ENCODE data around the gene FMNL1.
A peak's percentile ranks its signal among the peaks of the same experiment; 100 is the strongest.
"Not testable (repeated sequence)": the region's sequence is repeated elsewhere in the genome, so short reads cannot be mapped to it uniquely, and the experiment has no call there.

The FMNL1 gene

DNA sequence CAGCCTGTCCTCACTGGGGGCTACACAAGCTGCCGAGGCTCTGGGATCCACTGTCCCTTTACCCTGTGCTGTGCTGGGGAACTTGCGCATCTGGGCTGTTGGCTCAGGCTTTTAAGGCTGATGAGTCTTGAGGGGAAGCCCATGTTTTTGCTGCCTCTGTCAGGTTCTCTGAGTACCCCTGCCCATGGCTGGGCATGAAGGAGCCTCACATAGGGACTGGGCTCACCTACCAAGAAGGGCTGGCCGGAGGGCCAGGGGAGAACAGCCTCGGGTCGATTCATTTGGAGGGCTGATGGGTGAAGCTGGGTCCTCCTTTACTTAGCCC lies 14.6 kb downstream of the FMNL1 start:
- DNase-seq = no peak

DNA sequence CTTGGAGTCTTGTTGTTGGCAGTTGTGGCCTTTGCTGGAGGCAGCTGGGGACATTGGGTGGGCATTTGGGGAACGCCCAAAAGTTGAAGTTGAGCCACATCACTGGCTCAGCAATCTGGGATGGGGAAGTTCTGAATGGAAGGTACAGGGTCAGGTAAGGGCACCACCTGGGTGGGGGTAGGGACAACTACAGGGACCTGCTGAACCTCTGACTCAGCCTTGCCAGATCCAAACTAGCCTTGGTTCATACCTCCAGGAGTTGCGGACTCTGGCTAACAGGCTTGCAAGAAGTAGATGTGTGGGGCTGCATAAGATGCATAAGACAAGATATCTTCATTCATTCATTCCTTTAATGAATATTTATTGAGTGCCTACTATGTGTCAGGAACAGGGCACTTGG lies 16.0 kb downstream of the FMNL1 start:
- DNase-seq = no peak

DNA sequence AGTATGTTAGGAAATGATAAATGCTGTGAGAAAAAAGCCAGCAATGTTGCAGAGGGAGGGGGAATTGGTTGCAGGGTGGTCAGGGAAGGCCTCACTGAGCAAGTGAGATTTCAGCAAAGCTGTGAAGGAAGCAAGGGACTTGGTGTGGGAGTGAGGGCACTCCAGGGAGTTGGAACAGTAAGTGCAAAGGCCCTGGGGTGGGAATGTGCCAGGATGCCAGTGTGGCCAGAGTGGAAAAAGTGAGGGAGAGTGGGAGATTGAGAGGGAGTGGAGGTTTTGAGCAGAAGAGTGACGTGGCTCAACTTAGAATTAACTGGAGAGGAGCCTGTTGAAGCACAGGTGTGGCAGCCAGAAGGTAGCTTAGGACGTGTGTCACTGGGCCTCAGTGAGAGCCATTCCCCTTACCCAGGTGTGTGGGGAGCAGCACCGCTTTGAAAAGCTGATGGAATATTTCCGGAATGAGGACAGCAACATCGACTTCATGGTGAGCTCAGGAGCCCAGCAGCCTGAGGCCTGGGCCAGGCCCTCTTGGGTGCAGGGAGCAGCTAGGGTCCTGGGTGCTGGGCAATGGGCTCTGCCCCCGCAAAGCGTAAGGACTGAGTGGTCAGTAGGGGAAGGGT lies 16.6 kb downstream of the FMNL1 start:
- DNase-seq = no peak

DNA sequence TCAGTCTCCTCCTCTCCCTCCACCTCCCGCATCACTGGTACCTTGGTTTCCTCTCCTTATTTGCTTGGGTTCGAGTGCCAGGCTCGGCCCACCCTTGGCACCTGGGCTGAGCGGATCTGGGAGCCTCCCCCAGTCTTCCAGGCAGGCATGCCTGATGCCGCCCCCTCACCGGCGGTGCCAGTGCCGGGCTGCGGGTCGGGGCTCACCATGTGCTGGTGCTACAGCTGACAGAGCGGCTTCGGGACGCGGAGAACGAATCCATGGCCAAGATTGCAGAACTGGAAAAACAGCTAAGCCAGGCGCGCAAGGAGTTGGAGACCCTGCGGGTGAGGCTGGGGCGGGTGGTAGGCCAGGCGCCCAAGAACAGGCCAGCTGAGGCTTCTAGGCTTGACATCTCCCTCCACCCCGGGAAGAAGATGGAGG lies 19.2 kb downstream of the FMNL1 start:
- DNase-seq = no peak

DNA sequence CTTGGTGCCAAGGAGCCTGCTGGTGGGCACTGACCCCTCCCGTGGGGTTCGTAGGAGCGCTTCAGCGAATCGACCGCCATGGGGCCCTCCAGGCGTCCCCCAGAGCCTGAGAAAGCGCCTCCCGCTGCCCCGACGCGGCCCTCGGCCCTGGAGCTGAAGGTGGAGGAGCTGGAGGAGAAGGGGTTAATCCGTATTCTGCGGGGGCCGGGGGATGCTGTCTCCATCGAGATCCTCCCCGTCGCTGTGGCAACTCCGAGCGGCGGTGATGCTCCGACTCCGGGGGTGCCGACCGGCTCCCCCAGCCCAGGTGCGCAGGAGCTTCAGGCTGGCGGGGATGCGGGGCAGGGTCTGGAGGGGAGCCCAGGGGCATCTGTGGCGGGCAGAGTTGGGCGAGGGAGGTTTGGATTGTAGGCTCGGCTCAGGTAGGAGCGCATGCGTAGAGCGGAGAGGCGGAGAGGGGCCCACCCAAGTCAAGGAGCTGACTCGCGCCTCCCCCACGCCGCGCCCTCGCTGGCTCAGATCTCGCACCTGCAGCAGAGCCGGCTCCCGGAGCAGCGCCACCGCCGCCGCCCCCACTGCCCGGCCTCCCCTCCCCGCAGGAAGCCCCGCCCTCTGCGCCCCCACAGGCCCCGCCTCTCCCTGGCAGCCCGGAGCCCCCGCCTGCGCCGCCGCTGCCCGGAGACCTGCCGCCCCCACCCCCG lies 19.8 kb downstream of the FMNL1 start:
- DNase-seq = no peak

DNA sequence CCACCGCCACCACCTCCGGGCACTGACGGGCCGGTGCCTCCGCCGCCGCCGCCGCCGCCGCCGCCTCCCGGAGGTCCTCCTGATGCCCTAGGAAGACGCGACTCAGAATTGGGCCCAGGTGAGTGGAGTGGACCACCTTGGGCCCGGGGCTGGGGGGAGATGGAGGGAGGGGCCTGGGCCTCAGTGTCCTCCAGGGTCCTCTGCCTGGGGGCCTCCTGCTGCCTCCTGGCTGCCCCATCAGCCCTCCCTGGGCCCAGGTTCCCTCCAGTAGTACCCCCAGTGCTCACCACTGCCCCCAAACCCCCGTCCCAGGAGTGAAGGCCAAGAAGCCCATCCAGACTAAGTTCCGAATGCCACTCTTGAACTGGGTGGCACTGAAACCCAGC lies 20.3 kb downstream of the FMNL1 start:
- no peak for DNase-seq

DNA sequence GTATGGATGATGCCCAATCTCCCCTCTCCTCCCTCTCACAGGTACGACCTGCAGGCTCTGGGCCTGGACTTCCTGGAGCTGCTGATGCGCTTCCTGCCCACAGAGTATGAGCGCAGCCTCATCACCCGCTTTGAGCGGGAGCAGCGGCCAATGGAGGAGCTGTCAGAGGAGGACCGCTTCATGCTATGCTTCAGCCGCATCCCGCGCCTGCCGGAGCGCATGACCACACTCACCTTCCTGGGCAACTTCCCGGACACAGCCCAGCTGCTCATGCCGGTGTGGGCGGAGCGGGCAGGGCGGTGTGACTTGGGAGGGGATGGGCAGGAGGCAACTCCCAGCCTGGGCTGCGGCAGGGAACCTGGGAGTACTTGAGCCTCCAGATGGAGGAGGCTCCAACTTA lies 22.1 kb downstream of the FMNL1 start:
- no peak for DNase-seq

DNA sequence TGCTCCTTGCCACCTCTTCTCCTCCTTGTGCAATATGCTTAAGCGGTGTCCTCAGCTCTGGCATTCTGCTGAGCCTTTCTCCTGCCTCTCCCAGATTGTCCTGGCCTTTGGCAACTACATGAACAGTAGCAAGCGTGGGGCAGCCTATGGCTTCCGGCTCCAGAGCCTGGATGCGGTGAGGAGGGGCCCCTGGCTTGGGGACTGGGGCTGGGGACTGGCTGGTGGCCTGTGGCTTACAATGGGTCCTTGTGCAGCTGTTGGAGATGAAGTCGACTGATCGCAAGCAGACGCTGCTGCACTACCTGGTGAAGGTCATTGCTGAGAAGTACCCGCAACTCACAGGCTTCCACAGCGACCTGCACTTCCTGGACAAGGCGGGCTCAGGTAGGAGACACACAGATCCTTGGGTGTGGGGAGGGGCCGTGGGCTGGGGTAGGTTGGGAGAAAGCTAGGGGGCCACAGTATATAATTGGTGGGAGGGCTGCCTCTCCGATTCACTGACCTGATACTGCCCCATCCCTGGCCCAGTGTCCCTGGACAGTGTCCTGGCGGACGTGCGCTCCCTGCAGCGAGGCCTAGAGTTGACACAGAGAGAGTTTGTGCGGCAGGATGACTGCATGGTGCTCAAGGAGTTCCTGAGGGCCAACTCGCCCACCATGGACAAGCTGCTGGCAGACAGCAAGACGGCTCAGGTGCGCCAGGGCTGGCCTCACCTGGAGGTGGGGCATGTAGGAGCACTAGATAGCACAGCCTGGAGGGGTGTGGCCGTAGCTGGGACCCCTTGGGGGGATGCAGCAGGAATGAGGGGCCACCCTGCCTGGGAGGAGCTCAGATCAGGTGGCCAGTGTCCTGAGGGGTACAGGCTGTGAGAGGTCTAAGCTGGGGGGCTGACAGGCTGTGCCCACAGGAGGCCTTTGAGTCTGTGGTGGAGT lies 23.3 kb downstream of the FMNL1 start:
- no peak for DNase-seq

DNA sequence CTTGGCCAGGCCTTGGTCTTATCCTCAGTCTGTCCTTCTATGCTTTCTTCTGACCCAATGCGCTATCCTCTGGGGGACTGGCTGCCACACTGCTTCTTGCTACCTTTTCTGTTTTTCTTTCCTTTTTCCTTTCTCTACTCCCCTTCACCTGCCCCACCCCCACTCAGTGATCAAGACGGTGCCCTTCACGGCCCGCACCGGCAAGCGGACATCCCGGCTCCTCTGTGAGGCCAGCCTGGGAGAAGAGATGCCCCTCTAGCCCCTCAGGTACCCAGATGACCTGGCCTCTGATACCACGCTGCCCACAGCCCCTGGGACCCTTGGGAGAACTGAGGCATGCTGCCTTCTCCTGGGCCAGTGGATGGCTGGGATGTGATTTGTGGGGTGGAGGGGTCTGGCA lies 24.7 kb downstream of the FMNL1 start:
- no peak for DNase-seq

DNA sequence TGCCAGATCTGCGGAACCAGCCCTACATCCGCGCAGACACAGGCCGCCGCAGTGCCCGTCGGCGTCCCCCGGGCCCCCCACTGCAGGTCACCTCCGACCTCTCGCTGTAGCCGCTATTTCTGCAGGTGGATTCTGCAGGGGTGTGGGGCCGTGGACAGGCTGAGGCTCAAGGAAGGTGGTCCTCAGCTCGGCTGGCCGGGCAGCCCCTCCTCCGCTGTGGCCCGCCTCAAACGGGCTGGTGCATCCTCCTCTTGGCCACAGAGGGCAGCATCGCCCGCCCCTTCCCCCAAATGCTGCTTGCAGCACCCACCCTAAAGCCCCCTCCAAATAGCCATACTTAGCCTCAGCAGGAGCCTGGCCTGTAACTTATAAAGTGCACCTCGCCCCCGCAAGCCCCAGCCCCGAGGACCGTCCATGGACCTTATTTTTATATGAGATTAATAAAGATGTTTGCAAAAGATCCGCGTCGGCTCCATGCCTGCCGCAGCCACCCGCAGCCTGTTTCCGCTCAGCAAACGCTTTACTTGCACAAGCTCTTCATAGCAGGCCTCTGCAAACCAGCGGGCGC lies 25.3 kb downstream of the FMNL1 start:
- no peak for DNase-seq

DNA sequence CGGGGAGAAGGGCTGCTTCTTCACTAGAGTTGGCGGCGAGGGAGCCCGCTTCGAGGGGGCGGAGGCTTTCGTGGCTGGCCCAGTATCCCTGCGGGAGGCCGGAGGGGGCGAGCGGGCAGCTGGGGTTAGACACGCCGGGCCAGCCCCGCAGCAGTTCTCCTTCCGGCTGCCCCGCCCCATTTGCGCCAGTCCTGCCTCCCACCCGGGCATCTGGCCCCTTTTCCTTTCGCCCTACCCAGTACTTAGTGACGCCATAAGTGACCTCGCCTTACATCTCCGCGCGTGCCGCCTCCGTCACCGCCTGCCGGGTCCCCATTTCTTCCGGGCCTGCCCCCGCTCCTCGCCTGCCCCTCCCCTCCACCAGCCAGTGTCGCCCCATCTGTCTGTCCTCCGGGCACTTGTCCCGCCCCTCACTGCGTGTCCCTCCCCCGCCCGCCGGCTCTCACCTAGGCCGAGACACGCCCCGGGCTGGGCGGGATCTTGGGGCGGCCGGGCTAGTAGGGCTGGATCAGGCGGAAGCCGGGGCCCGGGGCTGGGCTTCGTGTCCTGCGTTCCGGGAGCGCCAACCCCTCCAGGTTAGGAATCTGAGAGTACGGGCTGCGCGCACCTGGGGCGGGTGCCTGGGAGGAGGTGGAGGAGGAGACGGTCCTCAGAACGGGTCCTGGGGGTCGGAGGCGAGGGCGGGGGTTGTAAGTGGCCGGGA lies 25.9 kb downstream of the FMNL1 start:
- DNase-seq = peak; percentile 89

DNA sequence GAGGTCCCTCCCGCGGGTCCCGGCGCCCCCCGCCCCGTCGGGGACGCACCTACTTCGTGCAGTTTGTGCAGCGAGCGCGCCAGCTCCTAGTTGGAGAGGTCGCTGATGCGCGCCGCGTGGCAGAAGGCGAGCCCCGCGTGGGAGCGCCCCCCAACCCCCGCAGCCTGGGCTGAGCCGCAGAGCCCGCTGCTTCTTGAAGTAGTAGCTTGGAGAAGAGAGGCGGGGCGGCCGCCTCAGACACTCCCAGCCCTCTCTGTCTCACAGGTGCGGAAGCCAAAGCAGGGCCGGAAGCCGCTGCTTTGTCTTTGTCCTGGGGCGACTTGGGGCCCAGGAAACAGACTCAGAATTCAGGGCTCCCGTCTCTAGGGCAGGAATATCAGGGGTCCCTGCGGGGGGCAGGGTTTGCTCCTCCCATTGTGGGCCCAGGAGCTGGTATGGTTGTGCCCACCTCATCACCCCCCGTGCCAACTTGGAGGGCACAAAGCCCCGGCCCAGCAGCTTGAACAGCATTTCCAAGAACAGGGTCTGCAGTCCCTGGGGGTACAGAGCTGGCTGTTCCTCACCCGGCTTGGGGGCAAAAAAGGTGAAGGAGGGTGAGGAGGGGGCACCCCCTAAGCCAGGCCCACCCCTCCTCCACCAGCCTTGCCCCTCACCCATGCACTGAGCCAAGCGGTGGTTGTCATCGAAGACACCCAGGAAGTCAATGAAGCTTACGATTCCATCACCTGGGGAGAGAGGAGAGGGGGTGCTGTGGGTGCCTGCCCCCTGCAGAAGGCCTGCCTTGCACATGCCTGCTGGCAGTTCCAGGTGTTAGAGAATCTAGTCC lies 26.7 kb downstream of the FMNL1 start:
- DNase-seq = peak; percentile 70

DNA sequence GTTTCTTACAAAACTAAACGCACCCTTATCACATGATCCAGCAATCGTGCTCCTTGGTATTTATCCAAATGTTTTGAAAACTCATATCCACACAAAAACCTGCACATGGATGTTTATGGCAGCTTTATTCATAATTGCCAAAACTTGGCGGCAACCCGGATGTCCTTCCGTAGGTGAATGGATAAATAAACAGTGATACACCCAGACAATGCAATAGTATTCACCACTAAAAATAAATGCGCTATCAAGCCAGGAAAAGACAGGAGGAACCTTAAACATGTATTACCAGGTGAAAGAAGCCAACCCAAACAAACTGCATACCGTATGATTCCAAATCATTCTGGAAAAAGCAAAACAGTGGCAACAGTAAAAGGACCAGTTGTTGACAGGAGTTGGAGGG lies 30.2 kb downstream of the FMNL1 start:
- no peak for DNase-seq

DNA sequence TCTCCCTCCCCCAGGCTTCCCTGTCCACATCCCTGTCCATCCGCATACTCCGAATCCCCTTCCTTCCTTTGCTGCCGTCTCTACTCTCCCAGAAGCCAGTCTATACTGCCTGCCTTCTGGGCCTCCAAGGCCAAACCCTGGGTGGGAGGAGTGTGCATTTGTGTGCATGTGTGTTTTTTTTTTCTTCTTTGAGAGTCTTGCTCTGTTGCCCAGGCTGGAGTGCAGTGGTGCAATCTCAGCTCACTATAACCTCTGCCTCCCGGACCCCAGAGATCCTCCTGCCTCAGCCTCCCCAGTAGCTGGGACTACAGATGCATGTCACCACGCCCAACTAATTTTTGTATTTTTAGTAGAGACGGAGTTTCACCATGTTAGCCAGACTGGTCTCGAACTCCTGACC lies 31.6 kb downstream of the FMNL1 start:
- DNase-seq = not testable (repeated sequence)

DNA sequence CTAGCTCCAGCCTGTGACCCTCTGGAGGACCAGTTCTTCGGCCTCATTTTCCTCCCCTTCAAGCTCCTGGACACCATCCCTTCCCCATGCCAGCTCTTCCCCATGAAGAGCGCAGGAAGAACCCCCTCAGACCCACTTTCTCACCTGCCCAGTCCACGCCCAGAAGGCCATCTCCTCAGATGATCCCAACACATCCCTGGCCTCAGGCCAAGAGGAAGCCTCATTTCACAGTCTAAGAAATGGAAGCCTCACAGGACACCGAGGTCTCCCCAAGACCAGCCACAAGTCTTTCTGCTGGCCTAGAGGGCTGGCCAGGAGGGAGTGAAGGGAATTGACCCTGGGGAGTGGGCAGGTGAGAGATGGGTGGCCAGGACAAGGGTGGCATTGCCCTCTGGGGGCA lies 32.2 kb downstream of the FMNL1 start:
- DNase-seq = no peak

DNA sequence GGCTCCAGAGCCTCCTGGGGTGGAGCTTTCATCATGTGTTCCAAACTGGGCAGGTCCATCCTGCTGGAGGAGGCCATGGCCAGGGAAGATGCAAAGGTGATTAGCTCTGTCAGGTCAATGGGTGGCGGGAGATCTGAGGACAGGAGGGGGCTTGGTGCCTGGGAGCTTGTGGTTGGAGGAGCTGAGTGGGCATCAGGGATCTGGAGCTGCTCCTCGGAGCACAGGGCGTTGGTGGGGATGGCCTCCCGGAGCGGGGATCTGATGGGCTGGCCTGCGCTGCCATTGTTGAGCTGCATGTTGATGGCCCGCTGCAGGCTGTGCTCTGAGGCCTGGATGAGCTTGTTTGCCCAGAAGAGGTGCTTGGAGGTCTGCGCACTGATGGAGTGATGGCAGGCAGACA lies 33.7 kb downstream of the FMNL1 start:
- no peak for DNase-seq

DNA sequence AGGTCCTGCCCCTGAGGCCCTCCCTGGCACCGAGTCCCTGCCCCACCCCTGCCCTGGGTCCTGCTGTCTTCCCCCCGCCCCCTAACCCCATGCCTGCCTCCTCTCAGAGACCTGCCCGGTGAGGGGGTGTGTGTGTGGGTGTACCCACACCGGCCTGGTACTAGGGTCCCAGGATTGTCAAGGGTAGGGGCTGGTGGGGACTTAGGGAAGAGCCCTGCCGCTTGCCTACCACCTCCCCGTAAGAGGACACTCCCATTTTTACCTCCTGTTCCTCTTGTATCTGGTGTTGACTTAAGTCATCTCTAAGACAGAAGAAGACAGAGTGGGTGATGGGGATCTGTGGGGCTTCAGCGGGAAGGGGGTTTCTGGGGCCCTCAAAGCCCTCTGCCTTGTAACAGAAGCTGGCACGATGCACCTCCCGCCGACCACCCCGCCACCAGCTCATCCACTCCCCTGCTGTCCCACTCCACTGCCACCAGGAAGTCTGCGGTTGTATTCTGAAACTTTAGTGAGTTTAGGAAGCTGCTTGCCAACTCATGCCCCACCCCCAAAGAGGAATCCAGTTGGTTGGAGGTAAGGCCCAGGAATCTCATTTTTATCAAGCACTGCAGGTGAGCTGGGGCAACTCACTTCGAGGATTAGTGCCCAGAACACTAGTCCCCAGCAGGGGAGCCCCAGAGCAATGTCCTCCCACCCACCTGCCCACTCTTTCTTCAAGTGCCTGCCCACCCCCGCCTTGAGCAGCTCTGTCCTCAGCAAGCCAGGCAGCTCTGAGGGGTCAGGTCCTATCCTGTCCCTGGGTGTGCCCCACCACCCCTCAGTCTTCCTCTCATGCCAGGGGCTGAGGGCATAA lies 34.7 kb downstream of the FMNL1 start:
- DNase-seq = no peak

DNA sequence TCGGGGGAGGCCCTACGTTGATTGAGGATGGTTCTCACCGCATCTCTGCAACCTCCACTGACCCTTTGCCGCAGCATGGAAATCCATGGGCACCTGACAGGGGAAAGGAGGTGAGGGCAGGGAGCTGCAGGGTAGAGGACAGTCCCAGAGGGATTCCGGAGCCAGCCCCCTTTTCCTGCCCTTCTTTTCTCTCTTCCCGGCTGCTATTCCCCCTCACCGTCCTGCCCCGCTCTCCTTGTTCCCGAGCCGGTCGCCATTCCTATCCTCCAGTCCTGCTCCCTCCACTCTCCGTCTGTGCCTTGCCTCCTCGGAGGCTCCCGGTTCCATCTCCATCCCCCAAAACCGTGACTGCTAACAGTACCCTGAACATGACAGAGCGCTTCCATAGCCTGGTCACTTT lies 35.4 kb downstream of the FMNL1 start:
- DNase-seq = no peak

DNA sequence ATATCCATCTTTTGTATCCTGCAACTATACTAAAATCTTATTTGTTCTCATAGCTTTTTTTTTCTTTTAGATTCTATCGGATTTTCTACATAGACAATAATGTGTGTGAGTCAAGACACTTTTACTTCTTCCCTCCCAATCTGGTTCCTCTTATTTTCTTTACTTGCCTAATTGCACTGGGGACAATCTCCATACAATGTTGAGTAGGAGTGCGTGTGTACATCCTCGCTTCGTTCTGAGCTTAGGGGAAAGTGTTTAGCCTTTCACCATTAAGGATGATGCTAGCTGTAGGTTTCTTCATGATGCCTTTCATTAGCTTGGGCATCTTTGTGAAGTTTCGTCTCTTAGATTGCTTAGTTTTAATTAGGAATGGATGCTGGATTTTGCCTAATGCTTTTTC lies 37.3 kb downstream of the FMNL1 start:
- DNase-seq = no peak

DNA sequence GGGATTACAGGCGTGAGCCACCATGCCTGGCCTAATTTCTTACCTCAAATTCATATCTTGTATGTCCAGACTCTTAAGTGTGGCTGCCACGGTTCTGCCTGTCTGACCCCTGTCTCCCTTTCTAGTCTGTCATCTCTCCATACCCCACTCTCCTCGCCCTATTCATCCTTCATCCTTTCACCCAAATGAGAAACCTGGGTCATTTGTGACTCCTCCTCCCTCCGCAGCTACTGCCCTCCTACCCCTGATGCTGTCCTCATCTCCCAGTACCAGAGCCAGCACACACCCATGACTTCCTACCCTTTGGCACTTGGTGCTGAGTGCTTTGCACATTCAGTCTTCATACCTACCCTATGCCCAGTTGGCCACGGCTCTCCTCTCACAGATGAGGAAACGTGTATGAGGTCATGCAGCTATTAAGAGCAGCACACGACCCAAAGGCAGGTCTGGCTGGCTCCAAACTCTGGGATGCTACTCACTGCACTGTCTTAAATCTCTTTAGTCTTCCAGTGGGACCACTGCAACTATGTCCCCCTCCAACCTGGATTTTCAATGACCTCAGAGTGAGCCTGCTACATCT lies 38.6 kb downstream of the FMNL1 start:
- DNase-seq = no peak

All from activated CD4-positive, alpha-beta T cell treated with anti-CD3 and anti-CD28 coated beads for 1 hour (primary cell).